Medulla oblongata (tissue), 1 donor: Measurements from ENCODE around the gene TEX10.

ENCODE experiments used
- DNase-seq: peaks from one replicate; pipeline ENCODE4 v3.0.0-alpha.2; 2015; ENCODE audit errors: extremely low spot score

TEX10 gene

GRCh38 chr9:100285080-100285479, 67.7 kb downstream of the TEX10 start:
- DNase-seq, result no peak

DNA sequence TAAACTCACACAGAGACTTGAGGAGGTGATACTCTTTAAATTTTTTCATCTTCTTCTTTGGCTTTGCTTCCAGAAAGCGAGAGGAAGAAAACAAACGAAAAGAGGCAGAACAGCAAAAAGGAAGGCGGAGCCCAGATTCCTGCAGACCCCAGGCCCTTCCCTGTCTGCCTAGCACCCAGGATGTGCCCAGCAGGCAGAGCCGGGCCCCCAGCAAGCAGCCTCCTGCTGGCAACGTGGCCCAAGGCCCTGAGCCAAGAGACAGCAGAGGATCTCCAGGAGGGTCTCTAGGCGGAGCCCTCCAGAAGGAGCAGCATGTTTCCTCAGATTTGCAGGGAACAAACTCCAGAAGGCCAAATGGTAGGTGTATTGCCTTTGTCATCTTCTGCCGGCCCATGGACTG, 68.5 kb downstream of the TEX10 start:
- no peak for DNase-seq

DNA sequence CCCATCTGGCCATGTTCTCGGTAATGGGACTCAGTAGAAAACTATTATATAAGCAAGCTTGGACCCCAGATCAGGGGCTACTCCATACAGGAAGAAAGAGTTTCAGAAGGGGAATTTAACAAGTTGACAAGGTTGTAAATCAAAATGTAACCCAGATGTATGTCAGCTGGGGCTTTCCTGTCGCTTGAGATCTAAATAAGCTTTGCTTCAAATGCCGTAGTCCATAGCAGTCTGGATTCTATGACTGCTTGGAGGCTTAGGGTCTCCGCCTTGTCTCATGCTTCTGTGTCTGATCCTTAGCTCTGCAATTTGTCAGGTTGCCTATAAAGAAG, 70.4 kb downstream of the TEX10 start:
- no peak for DNase-seq

GRCh38 chr9:100281676-100282387, 70.9 kb downstream of the TEX10 start:
- DNase-seq, result no peak

- DNase-seq, result no peak
These were observed 71.7 kb downstream of the TEX10 start for GRCh38 chr9:100281066-100281465.

DNA sequence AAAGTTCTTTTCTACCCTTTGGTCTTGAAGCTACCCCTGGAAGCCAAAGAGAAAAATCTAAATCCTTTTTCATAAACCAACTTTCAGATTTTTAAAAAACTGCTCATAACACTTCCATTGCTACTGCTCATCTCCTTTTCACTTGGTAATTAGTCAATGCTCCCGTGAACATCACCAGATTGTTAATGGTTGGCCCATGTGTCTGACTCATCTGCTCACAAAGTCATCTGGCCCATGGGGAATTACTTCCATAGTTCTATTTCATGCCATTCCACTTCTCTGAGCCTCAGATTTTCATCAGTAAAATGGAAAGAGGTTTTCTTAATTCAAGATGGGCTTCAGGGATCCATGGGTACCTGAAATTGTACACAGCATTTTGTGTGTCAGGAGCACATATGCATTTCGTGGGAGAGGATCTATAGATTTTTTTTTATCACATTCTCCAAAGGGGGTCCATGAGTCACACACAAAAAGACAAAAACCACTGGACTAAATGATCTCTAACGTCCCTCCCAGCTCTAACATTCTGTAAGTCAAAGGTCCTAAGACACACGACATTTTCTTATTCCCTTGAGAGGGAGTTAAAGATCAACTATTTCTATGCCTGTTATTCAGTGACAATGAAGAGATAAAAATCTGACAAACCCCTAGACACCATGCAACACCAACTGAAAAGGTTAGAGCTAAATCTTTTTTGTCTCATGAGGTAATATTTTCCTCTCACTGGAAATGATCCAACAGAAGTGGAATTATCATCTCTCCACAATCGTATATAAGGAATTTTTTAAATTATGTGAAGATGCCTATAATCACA, 75.4 kb downstream of the TEX10 start:
- no peak for DNase-seq

GRCh38 chr9:100269656-100270055, 83.1 kb downstream of the TEX10 start:
- DNase-seq, result no peak

- DNase-seq, result no peak
These were observed 84.5 kb downstream of the TEX10 start for GRCh38 chr9:100268271-100268670.

- DNase-seq, result no peak
These were observed 85.5 kb downstream of the TEX10 start for GRCh38 chr9:100267211-100267610.
